Liver (tissue), 9 donors: ENCODE measurements around the gene RTN1. TPM values are rescaled to one million over a fixed set of nuclear protein-coding genes. Genes with fewer than 3 reads are reported as not detected.

Experiments used
- DNase-seq: peaks from one replicate; pipeline ENCODE4 v3.0.0-alpha.2; 2017; ENCODE audit warnings: low spot score
- H3K27ac ChIP-seq, 2 donors: one replicate each; pipeline ENCODE4 v1.7.0; 2013; ENCODE audit warnings: inconsistent platforms in 2 of 2, low read length in 2 of 2, control low read depth in 1 of 2, low read depth in 1 of 2, mild to moderate bottlenecking in 1 of 2
- H3K27me3 ChIP-seq, 4 donors: one replicate each; pipeline versions ENCODE4 v1.6.1 to v1.7.0; 2013; ENCODE audit warnings: low read length in 3 of 4, inconsistent platforms in 1 of 4, mild to moderate bottlenecking in 1 of 4, moderate library complexity in 1 of 4; ENCODE audit not compliant: control insufficient read depth in 4 of 4, insufficient read depth in 4 of 4
- H3K36me3 ChIP-seq, 4 donors: one replicate each; pipeline versions ENCODE4 v1.6.1 to v1.7.0; 2013; ENCODE audit warnings: low read length in 3 of 4, mild to moderate bottlenecking in 3 of 4, low read depth in 1 of 4, moderate library complexity in 1 of 4; ENCODE audit not compliant: control insufficient read depth in 4 of 4, insufficient read depth in 3 of 4
- H3K4me1 ChIP-seq, 4 donors: one replicate each; pipeline versions ENCODE4 v1.6.1 to v1.7.0; 2013; ENCODE audit warnings: low read length in 3 of 4, mild to moderate bottlenecking in 3 of 4, moderate library complexity in 1 of 4; ENCODE audit not compliant: control insufficient read depth in 4 of 4, insufficient read depth in 4 of 4
- H3K4me3 ChIP-seq, 3 donors: one replicate each; pipeline versions ENCODE4 v1.6.1 to v1.7.0; 2013; ENCODE audit warnings: low read length in 3 of 3, control low read depth in 1 of 3, low read depth in 1 of 3, mild to moderate bottlenecking in 1 of 3
- H3K9ac ChIP-seq, 2 donors: one replicate each; pipeline ENCODE4 v1.7.0; 2013; ENCODE audit warnings: low read length in 2 of 2, mild to moderate bottlenecking in 2 of 2, moderate library complexity in 2 of 2, control low read depth in 1 of 2, low read depth in 1 of 2
- H3K9me3 ChIP-seq, 4 donors: one replicate each; pipeline versions ENCODE4 v1.6.1 to v1.7.0; 2013; ENCODE audit warnings: low read length in 3 of 4; ENCODE audit not compliant: control insufficient read depth in 4 of 4
- ATF3 ChIP-seq: IDR thresholded peaks from 2 replicates; pipeline ENCODE4 v1.6.1; 2016; ENCODE audit warnings: antibody characterized with exemption
- EGR1 ChIP-seq, 2 donors: IDR thresholded peaks; 2 replicates each; pipeline ENCODE4 v1.6.1; 2016 to 2018; ENCODE audit warnings: antibody characterized with exemption in 2 of 2, low read depth in 2 of 2
- FOXA2 ChIP-seq: IDR thresholded peaks from 2 replicates; pipeline ENCODE4 v1.6.1; 2016; ENCODE audit warnings: antibody characterized with exemption
- HNF4G ChIP-seq: IDR thresholded peaks from 2 replicates; pipeline ENCODE4 v1.6.1; 2016; ENCODE audit warnings: antibody characterized with exemption
- JUND ChIP-seq, 2 donors: IDR thresholded peaks; 2 replicates each; pipeline ENCODE4 v1.6.1; 2016; ENCODE audit warnings: antibody characterized with exemption in 2 of 2
- MAX ChIP-seq: IDR thresholded peaks from 2 replicates; pipeline ENCODE4 v1.6.1; 2016; ENCODE audit warnings: antibody characterized with exemption
- NR2F2 ChIP-seq: IDR thresholded peaks from 2 replicates; pipeline ENCODE4 v1.6.1; 2016; ENCODE audit warnings: antibody characterized with exemption
- RAD21 ChIP-seq, 2 donors: IDR thresholded peaks; 2 replicates each; pipeline ENCODE4 v1.6.1; 2016; ENCODE audit warnings: antibody characterized with exemption in 2 of 2, mild to moderate bottlenecking in 2 of 2
- REST ChIP-seq: IDR thresholded peaks from 2 replicates; pipeline ENCODE4 v1.6.1; 2016; ENCODE audit warnings: antibody characterized with exemption, mild to moderate bottlenecking
- RXRA ChIP-seq, 2 donors: IDR thresholded peaks; 2 replicates each; pipeline ENCODE4 v1.6.1; 2017 to 2018; ENCODE audit warnings: antibody characterized with exemption in 2 of 2, mild to moderate bottlenecking in 1 of 2
- SP1 ChIP-seq: IDR thresholded peaks from 2 replicates; pipeline ENCODE4 v1.6.1; 2018; ENCODE audit warnings: antibody characterized with exemption, mild to moderate bottlenecking
- TAF1 ChIP-seq: conservative IDR thresholded peaks from 2 replicates; pipeline ENCODE4 v1.6.1; 2016; ENCODE audit warnings: antibody characterized with exemption, mild to moderate bottlenecking
- YY1 ChIP-seq: IDR thresholded peaks from 2 replicates; pipeline ENCODE4 v1.6.1; 2016; ENCODE audit warnings: antibody characterized with exemption, mild to moderate bottlenecking
- ZBTB33 ChIP-seq: IDR thresholded peaks from 2 replicates; pipeline ENCODE4 v1.6.1; 2016; ENCODE audit warnings: antibody characterized with exemption
- WGBS: extraction: QIAGEN DNeasy Blood & Tissue Kit; methylation state at CpG from one replicate; pipeline ENCODE4 v1.1.7; 2013; 5-methylcytosine and 5-hydroxymethylcytosine counted together
- polyA plus RNA-seq, 2 donors: library from polyadenylated mRNA; stranded (reverse) in 1 of 2; unstranded in 1 of 2; fragments of 200-250 nt in 1 of 2; fragments of >200 nt in 1 of 2; fragmentation: Nextera tagmentation in 1 of 2; extraction: Ambion mirVana in 1 of 2; gene quantifications; one replicate each; pipeline versions ENCODE4 v1.2.1 to v1.2.3, GENCODE V29; 2013 to 2015
- total RNA-seq, 2 donors: library from RNA; depleted of rRNA; stranded (reverse); fragments of >200 nt; gene quantifications; one replicate each; pipeline ENCODE4 v1.2.3, GENCODE V29; 2014
- donor health status: healthy.
- donor health status: healthy.
- donor health status: healthy.
- donor health status: healthy.
- donor health status: healthy.

Gene RTN1
- total and polyA plus RNA-seq, 4 donors: 0.08 to 1.8 (median 0.37) TPM

GRCh38 chr14:59826150-59826549, 44.4 kb downstream of the RTN1 start:
- no peaks in the 10 kb centered on the region for H3K36me3 ChIP-seq
- no peaks in the 10 kb centered on the region for H3K4me1 ChIP-seq
- H3K4me3 ChIP-seq: no peak overlapping the region
- no peaks in the 10 kb centered on the region for H3K27me3 ChIP-seq
- H3K9ac ChIP-seq: no peak overlapping the region
- TF ChIP-seq NR2F2: no peak
- TF ChIP-seq HNF4G: no peak
- TF ChIP-seq TAF1: no peak
- no peak for TF ChIP-seq SP1
- TF ChIP-seq RAD21 (IDR thresholded peaks at IDR 0.05): no peak
- TF ChIP-seq ATF3: no peak
- no peak for DNase-seq
- H3K27ac ChIP-seq: no peak overlapping the region
- no peaks in the 10 kb centered on the region for H3K9me3 ChIP-seq

GRCh38 chr14:59823179-59823578, 47.4 kb downstream of the RTN1 start:
- Histone ChIP-seq H3K36me3 (no peaks in the 10 kb centered on the region), H3K9me3 (no peaks in the 10 kb centered on the region), H3K4me3 (no peak overlapping the region), H3K9ac (no peak overlapping the region), H3K4me1 (no peaks in the 10 kb centered on the region), H3K27me3 (no peaks in the 10 kb centered on the region), H3K27ac (no peak overlapping the region)
- WGBS: 81% methylated on average over 1 of the region's 1 CpG
- TF ChIP-seq ATF3 (no peak), EGR1 (IDR thresholded peaks at IDR 0.05; ENCODE audit: low read depth in 2 of 2) (no peak), ZBTB33 (no peak), REST (no peak), JUND (IDR thresholded peaks at IDR 0.05) (no peak), FOXA2 (no peak), MAX (no peak), TAF1 (no peak), RXRA (IDR thresholded peaks at IDR 0.05) (no peak), YY1 (no peak), SP1 (no peak)
- DNase-seq: no peak
